NCI-H1930 (cell line): Measurements from ENCODE around the gene SORBS1.

Experiments
- DNase-seq, 2 experiments: peaks; one replicate each; lab custom pipeline; 2025; lab: John Stamatoyannopoulos, UW

SORBS1 gene

DNA sequence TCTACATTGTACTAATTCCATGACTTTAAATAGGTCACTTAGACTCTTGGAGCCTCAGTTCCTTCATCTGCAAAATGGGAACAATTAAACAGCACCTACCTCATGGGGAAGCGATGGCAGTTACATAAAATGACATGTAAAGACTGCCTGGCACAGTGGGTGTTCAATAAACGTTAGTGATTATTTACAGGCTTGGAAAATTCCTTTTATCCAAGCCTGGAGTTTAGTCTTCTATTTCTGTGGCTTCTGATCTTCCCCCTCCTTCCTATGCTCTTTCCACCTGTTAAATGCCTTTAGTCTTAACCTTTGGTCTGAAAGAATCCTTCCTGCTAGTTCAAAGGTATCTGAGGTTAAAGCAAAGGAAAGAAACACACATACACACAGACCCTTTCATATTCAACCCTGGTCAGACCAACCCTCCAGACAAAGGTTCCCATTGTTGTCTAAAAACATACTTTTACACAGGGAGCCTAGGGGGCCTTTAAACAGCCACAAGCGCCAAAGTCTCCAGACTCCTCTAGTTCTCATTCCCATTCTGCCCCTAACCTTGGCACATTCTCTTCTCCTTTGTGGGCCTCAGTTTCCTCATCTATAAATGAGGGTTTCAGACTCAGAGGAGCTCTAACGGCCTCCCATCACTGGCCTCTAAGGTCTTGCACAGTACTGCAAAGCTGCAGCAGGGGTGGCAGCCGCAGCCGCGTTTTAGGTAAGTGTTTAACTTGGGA is 21.4 kb downstream of the SORBS1 start:
- no peak for DNase-seq

DNA sequence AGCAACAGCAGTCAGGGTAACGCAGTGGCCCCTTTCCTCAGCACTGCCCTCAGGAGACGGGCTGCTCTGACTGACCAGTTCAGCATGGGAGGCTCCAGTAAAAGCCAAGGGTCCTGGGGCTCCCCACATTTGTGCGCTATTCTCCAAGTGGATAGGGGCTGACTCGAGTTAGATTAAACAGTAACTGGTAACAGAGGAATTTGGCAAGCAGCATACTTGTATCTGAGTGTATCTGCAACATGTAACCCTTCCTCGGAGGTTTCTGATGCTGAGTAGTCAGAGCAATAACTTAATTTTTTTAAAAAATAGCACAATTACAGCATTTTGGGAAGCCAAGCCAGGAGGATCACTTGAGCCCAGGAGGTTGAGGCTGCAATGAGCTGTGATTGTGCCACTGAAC is 22.8 kb downstream of the SORBS1 start:
- no peak for DNase-seq

DNA sequence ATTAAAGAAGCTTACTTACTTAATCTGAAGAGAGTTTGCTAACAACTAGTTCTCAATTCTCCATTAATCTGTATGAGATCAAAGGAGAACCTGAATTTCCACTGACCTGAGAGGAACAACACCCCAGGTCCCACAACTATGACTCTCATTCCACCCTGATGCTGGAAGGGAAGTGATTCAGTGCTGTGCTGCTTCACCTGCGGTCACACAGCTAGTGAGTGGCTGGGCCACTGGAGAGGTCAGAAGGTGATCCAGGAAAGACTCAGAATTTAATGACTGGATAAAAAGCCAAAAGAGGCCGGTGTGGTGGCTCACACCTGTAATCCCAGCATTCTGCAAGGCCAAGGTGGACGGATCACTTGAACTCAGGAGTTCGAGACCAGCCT is 23.6 kb downstream of the SORBS1 start:
- no peak for DNase-seq

DNA sequence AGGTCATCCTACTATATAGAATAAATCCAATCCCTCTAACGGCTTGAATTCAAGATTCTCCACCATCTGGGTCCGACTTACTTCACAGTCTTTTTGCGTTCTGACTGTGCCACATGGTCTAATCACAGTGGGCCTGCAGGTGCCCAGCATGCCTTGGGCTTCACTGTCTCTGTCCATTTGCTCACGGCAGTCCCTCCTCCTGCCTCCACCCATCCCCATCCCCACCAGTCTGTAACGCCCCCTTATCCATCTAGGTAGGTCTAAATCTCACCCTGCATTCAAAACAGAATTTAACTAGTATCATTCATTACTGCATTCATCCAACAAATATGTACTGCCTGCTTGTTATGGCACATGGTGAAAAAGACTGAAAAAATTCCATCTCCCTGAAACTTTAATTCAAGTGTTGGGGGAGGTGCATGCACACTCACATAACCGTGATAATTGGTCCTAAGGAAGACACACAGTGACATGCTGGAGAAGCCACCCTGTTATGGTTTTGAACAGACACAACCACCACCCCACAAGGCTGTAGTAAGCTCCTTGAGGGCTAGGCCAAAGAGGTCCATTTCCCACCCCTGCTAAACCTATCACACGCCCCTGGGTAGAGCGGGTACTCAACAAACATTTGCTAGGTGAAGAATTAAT is 24.2 kb downstream of the SORBS1 start:
- DNase-seq = no peak

DNA sequence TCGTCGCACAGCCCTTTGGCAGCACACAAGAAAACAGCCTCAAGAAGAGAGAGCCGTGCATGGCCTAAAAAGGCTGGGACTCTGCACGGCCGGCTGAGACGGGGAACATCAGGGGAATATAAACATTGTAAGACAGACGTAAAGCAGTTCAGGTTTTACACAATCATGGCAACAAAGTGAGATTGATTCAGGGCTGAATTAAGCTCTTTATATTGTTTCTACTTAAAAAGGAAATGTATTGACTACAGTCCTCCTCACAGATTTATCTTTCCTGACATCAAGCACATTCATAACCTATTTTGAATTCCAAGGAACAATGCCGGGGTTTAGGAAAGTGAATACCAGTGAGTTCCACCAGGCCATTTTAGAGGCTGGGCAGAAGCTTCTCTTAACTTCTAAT is 25.2 kb downstream of the SORBS1 start:
- DNase-seq = no peak

DNA sequence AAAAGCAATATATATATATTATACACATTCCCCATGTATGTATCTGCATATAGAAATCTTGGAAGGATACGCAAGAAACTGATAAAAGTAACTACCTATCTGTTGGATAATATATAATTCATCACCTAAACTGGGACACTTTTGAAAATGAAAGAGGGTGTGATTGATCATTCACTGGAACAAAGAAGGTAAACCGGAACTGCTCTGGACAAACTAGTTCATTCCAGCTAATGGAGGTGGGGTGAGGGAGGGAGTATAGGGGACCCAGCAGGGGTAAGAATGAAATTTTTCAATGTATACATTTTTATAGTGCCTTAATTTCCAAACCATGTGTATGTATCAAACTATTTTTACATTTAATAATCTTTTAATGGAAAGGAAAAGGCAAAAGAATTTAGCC is 25.6 kb downstream of the SORBS1 start:
- DNase-seq = no peak

DNA sequence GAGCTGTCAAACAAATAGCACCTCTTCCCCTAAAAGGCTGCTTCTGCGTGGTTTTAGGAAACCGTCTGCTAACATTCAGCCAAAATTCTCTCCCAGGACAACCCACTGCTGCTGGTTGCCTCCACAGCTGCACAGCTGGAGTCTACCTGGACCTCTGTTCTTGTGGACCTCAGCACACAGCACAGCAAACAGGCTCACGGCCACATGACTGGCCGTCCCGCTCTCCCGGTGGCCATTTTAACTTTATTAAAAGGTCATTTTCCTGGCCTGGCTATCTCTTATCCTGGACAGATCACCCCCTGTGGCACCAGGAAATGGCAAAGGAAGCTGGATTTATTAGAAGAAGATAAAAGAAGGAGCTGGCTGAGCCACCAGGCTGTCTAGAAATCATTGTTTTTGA is 27.6 kb downstream of the SORBS1 start:
- no peak for DNase-seq

DNA sequence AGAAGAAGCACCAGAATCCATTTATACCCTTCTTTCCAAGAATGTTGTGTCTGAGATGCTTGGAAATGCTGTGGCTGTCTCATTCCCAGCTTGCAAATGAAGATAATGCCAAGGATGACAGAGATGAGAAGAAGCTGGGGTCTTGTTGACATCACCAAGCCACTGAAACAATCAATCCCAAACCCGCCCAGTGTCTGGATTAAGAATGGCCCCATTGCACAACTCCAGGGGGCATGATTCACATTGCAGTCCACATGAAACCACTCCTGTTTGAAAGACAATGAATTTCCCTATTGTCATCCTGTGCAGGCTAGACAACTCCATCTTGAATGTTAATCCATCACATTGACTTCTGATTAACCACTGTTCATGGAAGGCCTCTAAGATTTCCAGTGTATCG is 28.6 kb downstream of the SORBS1 start:
- DNase-seq = no peak

DNA sequence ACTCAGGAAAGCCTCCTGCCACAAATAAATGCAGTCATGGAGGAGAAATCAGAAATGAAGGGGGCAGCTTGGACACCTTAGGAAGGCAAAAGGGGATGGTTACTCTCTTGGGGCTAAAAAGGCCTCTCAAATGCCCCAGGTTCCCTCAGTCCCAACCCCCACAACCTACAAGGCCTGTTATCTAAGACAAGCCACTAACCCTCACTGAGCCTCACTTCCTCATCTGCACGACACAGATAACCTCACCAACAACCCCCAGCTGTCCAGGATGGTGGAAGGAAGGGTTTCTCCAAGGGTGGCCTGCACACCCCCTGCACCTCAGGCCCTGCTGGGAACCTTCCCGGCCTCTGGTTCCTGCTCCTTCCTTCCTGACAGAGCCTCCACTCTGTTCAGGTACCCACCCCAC is 29.2 kb downstream of the SORBS1 start:
- DNase-seq = no peak

DNA sequence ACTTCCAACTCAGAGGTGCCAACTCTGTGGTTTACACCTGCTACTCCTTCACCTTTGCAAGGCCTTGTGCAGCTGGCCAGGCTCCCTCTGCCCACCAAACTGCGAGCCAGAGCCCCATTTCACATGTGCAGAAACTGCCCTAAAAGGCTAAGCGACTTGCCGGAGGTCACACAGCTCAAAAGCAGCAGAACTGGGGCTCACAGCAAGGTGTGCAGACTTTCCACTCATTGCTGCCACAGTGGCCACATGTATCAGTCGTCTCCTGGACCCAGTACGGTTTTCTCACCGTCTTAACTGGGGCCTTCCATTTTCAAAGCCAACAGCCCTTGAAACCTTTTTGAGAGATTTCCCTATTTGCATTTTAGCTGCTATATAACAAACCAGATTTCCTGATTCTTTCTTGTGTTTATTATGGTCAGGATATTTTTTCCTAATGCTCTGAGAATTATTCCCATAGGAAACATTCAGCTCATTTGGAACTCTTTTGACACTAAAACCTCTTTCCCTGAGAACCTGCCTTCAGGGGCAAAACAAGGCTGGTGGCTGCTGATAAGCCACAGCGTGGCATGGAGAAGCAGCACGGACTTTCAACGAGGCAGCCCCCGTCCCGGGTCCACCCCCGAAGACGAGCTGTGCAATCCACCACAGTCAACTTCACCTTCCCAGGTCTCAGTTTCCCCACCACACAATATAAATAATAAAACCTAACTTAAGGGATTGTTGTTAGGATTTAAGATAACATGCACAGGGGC is 29.9 kb downstream of the SORBS1 start:
- no peak for DNase-seq

DNA sequence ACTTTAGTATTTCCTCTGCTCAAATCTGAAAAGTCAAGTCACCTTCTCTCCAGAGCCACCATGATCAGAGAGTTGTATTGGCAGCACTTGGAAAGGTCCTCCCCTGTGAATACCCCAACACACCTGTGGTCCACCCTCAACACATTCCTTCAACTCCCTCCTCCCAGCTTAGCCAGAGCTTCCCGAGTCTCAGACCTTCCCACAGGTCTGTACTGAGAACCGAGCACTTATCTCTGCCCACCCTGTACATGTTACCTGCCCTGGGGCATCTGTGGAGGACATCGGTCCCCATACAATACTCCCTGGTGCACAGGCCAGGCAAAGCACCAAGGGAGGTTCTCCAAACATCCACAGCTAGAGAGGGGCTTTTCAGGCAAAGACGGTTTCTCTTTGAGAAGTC is 30.6 kb downstream of the SORBS1 start:
- no peak for DNase-seq

DNA sequence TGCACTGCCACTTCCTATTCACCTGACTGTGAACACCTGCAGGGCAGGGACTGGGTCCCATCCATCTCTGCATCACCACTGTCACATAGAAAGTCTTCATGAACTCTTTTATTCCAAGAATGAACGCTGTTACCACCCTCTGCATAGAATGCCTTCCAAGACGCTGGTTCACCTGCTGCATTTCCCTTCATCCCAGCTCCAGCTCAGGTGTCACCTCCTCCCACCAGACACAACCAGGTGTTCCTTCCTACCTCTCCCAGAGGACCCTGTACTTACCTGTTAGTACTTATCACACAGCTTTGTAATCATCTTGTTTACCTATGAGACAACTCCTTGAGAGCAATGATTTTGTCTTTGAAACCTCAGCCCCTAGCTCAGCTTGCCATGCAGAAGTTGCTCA is 31.1 kb downstream of the SORBS1 start:
- no peak for DNase-seq

DNA sequence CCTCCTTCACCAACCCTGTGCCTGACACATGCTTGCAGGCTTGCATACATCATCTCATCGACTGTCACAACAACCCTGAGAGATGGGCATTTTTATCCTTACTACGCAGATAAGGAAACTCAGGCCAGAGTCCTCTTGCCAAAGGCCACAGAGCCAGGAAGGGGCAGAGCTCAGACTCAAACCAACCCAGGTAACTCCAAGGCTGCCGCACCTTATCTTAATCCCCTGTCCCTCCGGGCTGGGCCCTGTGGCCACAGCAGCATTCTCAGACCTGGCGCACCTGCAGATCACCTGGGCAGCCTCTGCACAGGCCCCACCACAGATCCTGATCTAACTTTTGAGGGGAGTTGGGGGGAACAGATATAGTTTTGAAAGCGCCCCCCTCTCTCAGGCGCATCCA is 35.1 kb downstream of the SORBS1 start:
- DNase-seq = no peak

DNA sequence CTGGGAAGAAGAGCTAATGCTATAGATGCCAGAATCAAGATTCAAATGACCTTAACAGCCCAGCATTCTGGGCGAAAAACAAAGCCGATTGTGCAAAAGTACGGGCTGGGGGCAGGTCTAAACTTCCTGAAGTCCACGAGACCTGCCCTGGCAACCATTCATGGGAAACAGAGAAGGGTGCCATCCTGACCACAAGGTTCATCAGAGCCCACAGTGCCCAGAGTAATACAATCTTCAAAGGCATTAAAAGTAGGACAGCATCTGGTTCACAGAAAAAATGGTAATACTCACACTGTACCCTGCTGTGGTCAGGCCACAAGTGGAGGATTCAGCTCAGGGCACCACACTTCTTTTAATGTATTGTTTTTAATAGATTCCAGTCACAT is 36.1 kb downstream of the SORBS1 start:
- no peak for DNase-seq

DNA sequence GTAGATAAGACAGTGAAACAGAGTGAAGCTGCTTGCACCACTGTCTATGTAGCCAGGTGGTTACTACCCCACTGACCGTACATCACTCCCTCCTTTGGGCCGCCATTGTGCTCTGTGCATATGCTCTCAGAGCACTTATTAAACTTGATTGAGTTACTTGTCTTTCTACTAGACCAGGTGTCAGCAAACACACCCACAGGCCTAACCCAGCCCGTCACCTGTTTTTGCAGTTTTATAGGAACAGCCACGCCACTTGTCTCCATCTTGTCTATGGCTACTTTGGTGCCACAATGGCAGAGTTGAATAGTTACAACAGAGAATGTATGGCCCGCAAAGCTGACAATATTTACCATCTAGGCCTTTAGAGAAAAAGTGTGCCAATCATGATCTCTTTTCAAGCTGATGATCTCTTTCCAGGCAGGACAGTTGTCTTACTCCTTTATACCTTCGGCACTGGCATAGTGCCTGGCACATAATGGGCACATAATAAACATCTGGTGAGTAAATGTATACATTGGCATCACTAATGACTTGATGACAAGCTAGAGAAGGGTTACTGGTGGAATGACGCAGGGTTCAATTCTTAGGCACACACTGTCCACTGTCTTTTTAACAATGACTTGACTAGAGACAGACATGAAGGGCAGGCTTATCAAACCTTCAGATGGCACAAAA is 36.7 kb downstream of the SORBS1 start:
- no peak for DNase-seq

DNA sequence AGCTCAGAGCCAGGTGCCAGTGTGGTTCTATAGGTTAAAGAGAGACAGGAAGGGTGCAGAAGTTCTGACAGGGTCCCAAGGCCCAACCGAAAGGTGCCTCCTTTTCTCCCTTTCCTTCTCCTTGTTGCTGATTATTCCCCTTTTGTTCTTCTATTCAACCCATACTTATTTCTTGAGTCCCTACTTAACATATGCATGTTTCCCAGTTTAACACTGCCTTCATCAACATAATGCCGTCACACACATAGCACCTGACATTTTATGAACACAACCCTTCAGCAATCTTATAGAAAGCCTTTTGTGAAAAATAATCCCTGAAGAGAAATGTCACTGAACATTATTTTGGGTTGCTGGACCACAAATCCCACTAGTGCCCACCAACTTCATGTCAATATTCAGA is 39.1 kb downstream of the SORBS1 start:
- no peak for DNase-seq

DNA sequence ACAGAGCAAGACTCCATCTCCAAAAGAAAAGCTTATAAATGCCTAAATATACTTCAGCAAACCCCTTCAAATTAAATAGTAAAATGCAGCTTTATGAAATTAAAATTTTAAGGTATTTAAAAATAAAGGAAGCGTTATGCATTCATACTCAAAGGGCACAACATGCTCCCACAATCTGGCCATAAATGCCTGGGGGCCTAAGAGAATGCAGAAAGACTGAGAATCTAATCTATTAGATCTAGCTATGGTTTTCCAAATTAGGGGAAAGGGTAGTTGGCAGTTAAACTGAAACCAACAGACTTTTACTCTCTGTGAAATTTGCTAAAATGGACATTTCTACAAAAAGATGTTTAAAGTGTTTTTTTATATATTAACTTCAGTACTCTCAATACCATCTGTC is 40.6 kb downstream of the SORBS1 start:
- no peak for DNase-seq

DNA sequence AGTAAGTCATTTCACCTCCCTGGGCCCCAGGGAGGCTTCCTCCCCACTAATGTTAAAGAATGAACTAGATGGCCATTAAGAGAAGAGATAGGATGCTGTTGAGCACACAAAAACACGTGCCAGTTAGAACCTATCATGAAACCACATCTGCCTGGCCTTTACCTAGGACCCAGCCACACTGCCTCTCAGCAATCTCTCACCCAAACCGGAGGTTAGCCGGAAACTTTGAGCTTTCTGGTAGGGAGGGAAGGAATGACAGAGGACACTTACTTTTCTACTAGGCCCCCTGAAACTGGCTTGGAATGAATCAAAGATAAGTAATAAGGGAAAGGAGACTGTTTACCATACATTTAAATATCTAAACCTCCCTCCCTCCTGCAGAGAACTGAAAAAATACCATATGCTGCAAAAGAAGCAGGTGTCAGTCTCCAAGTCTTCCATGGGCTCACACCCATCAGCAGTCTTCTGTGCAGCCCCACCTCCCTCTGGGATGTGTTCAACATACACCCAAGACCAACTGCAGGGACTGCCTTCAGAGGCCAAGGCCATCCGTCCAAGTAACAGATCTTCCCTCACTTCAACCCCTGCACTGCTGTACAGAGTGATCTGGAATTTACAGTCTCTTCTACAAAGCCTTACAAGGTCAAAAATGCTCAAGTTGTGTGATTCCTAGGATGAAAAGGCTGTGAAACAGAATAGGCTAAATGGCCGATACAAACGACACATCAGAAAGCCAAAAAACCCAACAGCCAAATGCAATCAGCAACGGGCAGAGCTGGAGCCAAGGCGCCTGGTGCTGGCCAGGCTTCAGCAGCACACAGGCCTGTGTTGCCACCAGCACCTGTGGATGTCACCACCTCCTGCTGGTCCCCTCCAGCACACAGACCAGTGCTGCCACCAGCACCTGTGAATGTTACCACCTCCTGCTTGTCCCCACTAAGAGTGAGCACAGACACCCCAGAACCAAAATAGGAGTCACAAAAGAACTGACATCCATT is 42.4 kb downstream of the SORBS1 start:
- no peak for DNase-seq

DNA sequence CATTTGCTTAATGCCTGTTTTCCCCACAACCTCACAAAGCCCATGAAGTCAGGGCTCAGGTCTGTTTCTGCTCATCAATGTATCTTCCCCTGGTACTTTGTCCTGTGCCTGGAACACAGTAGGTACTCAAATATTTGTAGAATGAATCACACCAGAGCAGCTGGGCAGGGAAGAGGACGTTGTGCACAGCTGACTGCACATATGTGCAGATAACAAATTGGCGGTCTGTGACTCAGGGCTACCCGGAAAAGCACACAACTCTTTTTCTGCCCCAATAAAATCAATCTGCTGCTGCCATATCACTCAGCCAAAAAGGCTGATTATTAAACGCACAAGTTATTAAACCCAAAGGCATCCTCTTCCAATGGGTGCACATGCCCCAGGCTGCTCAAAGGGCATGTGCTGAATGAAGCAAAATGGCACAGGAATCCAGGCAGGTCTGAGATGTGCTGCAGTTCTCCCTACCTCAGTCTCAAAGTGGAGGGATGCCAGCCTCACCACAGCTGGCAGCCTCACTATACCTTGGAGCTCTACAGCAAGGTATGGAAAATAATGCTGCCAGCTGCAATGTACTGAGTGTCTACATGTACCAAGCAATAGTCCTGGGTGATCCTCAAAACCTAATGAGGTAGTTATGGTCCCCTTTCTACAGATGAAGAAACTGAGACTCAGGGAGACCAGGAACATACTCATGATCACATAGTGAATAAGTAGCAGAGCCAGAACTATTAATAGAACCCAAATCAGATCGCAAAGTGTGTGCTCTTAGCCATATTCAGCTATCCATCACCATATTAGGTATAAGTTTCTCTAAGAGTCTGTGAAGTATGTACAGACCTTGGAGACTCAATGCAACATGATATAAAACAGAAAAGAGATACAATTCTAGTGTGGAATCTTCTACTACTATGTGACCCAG is 43.4 kb downstream of the SORBS1 start:
- DNase-seq = no peak

DNA sequence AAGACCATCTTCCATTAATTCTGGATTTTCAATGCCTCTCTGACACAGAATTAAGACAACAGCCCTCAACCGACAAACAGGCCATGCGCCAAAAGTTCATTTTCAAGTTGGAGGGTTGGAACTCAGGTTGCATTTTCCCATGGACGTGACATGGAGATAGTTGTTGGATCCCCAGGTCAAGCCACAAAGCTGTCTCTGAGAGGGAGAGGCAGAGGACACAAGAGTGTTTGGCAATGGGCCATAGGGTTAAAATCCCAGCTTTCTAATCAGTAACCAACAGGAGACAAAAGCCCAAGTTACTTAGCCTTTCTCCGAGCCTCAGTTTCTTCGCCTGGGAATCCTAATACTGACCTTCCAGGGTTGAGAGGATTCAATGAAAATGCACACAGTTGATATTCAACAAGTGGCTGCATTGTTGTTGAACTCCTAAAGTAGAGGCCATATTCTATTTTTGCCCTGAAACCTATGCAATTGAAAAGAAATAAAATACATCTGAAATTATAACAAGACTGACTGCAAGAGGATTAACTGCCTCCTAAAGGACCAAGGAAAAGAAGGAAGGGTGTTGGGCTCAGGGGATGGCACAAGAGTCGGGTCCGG is 44.3 kb downstream of the SORBS1 start:
- DNase-seq = no peak
